ENCODE results near the gene IQSEC3. TPM values are rescaled to one million over a fixed set of nuclear protein-coding genes. Genes with fewer than 3 reads are reported as not detected.

The IQSEC3 gene
- total RNA-seq, 1 donor from 2014 or later = 4.2 TPM

DNA sequence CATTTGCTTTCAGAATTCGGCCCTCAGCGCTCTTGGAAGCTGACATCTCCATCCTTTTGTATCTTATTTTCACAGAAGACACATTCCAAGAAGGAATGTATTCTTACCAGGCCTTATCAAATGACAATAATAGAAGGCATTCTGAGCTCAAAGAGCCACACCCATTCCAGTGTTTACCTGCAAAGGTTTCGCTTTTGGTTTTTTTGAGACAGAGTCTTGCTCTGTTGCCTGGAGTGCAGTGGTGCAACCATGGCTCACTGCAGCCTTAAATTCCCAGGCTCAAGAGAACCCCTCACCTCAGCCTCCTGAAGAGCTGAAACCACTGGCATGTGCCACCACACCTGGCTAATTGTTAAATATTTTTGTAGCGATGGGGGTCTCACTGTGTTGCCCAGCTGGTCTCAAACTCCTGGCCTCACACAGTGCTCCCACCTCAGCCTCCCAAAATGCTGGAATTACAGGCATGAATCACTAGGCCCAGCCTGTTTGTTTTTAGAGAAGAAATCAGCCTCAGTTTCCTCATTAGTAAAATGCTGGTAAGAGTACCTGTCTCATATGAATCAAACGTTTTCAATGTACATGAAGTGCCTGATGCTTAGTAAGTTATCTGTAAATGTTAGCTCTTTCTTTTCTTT is 78.2 kb downstream of the IQSEC3 start:
- H3K27ac Mint-ChIP-seq = peak overlapping the region; percentile 86
- no peaks in the 10 kb centered on the region for H3K9me3 Mint-ChIP-seq
- peaks cover 44% of the 10 kb centered on the region for H3K4me1 Mint-ChIP-seq (ENCODE audit: unreplicated experiment)
- no peak for DNase-seq (ENCODE audit: extremely low spot score, unreplicated experiment)
- TF ChIP-seq, protein P1, sequence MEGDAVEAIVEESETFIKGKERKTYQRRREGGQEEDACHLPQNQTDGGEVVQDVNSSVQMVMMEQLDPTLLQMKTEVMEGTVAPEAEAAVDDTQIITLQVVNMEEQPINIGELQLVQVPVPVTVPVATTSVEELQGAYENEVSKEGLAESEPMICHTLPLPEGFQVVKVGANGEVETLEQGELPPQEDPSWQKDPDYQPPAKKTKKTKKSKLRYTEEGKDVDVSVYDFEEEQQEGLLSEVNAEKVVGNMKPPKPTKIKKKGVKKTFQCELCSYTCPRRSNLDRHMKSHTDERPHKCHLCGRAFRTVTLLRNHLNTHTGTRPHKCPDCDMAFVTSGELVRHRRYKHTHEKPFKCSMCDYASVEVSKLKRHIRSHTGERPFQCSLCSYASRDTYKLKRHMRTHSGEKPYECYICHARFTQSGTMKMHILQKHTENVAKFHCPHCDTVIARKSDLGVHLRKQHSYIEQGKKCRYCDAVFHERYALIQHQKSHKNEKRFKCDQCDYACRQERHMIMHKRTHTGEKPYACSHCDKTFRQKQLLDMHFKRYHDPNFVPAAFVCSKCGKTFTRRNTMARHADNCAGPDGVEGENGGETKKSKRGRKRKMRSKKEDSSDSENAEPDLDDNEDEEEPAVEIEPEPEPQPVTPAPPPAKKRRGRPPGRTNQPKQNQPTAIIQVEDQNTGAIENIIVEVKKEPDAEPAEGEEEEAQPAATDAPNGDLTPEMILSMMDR (conservative IDR thresholded peaks at IDR 0.05) = no peak
- H3K4me3 Mint-ChIP-seq = peak overlapping the region; percentile 35
- no peaks in the 10 kb centered on the region for H3K36me3 Mint-ChIP-seq
- peaks cover 43% of the 10 kb centered on the region for H3K27me3 Mint-ChIP-seq

- Mint-ChIP-seq H3K9me3 (no peaks in the 10 kb centered on the region), H3K4me3 (no peak overlapping the region), H3K4me1 (ENCODE audit: unreplicated experiment) (peaks cover 37% of the 10 kb centered on the region), H3K36me3 (no peaks in the 10 kb centered on the region), H3K27me3 (peaks cover 43% of the 10 kb centered on the region), H3K27ac (peak overlapping the region; percentile 52)
- DNase-seq (ENCODE audit: extremely low spot score, unreplicated experiment) = no peak
- TF ChIP-seq, protein P1 (conservative IDR thresholded peaks at IDR 0.05) = no peak
Measured at GRCh38 chr12:145369-145960, 78.9 kb downstream of the IQSEC3 start.

- H3K27ac Mint-ChIP-seq = no peak overlapping the region
- peaks cover 28% of the 10 kb centered on the region for H3K4me1 Mint-ChIP-seq (ENCODE audit: unreplicated experiment)
- no peaks in the 10 kb centered on the region for H3K9me3 Mint-ChIP-seq
- H3K4me3 Mint-ChIP-seq = no peak overlapping the region
- peaks cover 42% of the 10 kb centered on the region for H3K27me3 Mint-ChIP-seq
- no peaks in the 10 kb centered on the region for H3K36me3 Mint-ChIP-seq
- TF ChIP-seq, protein P1 (conservative IDR thresholded peaks at IDR 0.05) = no peak
- DNase-seq (ENCODE audit: extremely low spot score, unreplicated experiment) = no peak
Measured at GRCh38 chr12:147242-147641, 80.7 kb downstream of the IQSEC3 start.

DNA sequence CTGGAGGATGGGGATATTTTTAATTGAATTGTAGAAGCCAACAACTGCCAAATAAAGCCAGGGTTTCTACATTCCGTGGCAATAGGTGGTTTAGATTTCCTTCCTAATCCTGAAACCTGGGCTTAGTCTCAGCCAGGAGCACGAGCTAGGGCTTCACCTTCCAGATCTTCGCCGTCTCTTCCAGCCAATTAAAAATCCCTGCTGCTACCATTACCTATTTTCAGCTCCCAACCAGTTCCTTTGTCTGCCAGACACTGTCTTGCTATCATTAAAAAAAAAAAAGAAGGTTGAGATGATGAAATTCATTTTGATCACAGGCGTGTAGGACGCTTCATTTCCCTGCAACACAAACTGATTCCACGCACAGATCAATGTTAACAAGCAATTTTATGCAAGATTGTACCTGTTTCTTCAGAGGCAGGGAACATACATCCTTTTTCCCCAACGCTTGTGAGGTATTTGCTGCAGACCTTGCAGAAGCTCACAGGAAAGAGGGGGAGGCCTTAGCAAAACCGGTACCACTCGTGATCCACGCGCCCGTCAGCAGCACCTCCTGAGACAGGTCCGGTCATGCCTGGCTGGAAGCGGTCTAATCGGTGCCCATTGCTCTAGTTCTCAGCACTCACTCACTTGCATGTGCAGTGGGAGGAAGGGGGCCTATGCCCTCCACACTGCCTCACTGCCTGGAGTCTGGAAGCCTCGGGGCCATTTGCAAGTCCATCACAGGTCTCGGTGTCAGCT is 82.3 kb downstream of the IQSEC3 start:
- Mint-ChIP-seq H3K9me3 (no peaks in the 10 kb centered on the region), H3K27me3 (peaks cover 47% of the 10 kb centered on the region), H3K4me1 (ENCODE audit: unreplicated experiment) (peaks cover 18% of the 10 kb centered on the region), H3K27ac (no peak overlapping the region), H3K36me3 (no peaks in the 10 kb centered on the region), H3K4me3 (no peak overlapping the region)
- TF ChIP-seq, protein P1 (conservative IDR thresholded peaks at IDR 0.05) = no peak
- DNase-seq (ENCODE audit: extremely low spot score, unreplicated experiment) = no peak

GRCh38 chr12:151579-151978 is 85.0 kb downstream of the IQSEC3 start:
- no peak overlapping the region for H3K4me3 Mint-ChIP-seq
- H3K9me3 Mint-ChIP-seq = no peaks in the 10 kb centered on the region
- H3K36me3 Mint-ChIP-seq = no peaks in the 10 kb centered on the region
- no peak for DNase-seq (ENCODE audit: extremely low spot score, unreplicated experiment)
- no peaks in the 10 kb centered on the region for H3K4me1 Mint-ChIP-seq (ENCODE audit: unreplicated experiment)
- peaks cover 49% of the 10 kb centered on the region for H3K27me3 Mint-ChIP-seq
- TF ChIP-seq, protein P1 (conservative IDR thresholded peaks at IDR 0.05) = no peak
- H3K27ac Mint-ChIP-seq = no peak overlapping the region
